Mesenchymal stem cell (in vitro differentiated cells and primary cell): ENCODE data around the gene COX8A. TPM values are rescaled to one million over a fixed set of nuclear protein-coding genes. Genes with fewer than 3 reads are reported as not detected.

Experiments
- DNase-seq: peaks from one replicate; pipeline ENCODE4 v3.0.0-alpha.2; 2013
- H2AFZ ChIP-seq: one replicate; pipeline ENCODE4 v1.6.1; 2013; ENCODE audit warnings: low read depth, mild to moderate bottlenecking, control low read depth, inconsistent platforms, low read length, moderate library complexity
- H2AK5ac ChIP-seq: 2 replicates; pipeline ENCODE4 v1.6.1; 2013; ENCODE audit warnings: low read length, moderate library complexity, mild to moderate bottlenecking, inconsistent platforms; ENCODE audit not compliant: severe bottlenecking
- H2BK120ac ChIP-seq: one replicate; pipeline ENCODE4 v1.6.1; 2013; ENCODE audit warnings: low read depth, mild to moderate bottlenecking, inconsistent platforms, low read length, moderate library complexity
- H2BK12ac ChIP-seq, 2 experiments: one replicate each; pipeline ENCODE4 v1.6.1; 2013; ENCODE audit warnings: inconsistent platforms in 2 of 2, low read length in 2 of 2, mild to moderate bottlenecking in 2 of 2, moderate library complexity in 2 of 2, control low read depth in 1 of 2
- H2BK15ac ChIP-seq: one replicate; pipeline ENCODE4 v1.6.1; 2013; ENCODE audit warnings: mild to moderate bottlenecking, low read depth, inconsistent platforms; ENCODE audit not compliant: poor library complexity, severe bottlenecking
- H2BK5ac ChIP-seq: 2 replicates; pipeline ENCODE4 v1.6.1; 2013; ENCODE audit warnings: low read depth, mild to moderate bottlenecking, low read length, control low read depth, inconsistent platforms; ENCODE audit not compliant: poor library complexity, severe bottlenecking
- H3K14ac ChIP-seq, 2 experiments: one replicate each; pipeline ENCODE4 v1.6.1; 2013; ENCODE audit warnings: inconsistent platforms in 2 of 2, low read length in 2 of 2, control low read depth in 1 of 2, mild to moderate bottlenecking in 1 of 2, moderate library complexity in 1 of 2
- H3K18ac ChIP-seq, 2 experiments: one replicate each; pipeline ENCODE4 v1.6.1; 2013; ENCODE audit warnings: inconsistent platforms in 2 of 2, low read length in 2 of 2, control low read depth in 1 of 2, low read depth in 1 of 2, mild to moderate bottlenecking in 1 of 2
- H3K23ac ChIP-seq, 2 experiments: one replicate each; pipeline ENCODE4 v1.6.1; 2013; ENCODE audit warnings: inconsistent platforms in 2 of 2, low read length in 2 of 2, mild to moderate bottlenecking in 2 of 2, moderate library complexity in 2 of 2, control low read depth in 1 of 2
- H3K27ac ChIP-seq: 2 replicates; pipeline ENCODE4 v1.5.1; 2013; ENCODE audit warnings: mild to moderate bottlenecking, moderate library complexity, low read length, control low read depth, inconsistent platforms; ENCODE audit not compliant: poor library complexity, severe bottlenecking
- H3K27me3 ChIP-seq, 2 experiments: 2 replicates each; pipeline versions ENCODE4 v1.6.1 to v1.7.0; 2013; ENCODE audit warnings: low read length in 2 of 2, mild to moderate bottlenecking in 2 of 2, moderate library complexity in 2 of 2, control low read depth in 1 of 2, inconsistent platforms in 1 of 2; ENCODE audit not compliant: control insufficient read depth in 1 of 2, insufficient read depth in 1 of 2
- H3K36me3 ChIP-seq, 2 experiments: 2 replicates each; pipeline versions ENCODE4 v1.6.1 to v1.7.0; 2013; ENCODE audit warnings: low read length in 2 of 2, control low read depth in 1 of 2, inconsistent platforms in 1 of 2, low read depth in 1 of 2, mild to moderate bottlenecking in 1 of 2; ENCODE audit not compliant: insufficient read depth in 2 of 2, control insufficient read depth in 1 of 2
- H3K4ac ChIP-seq, 2 experiments: one replicate each; pipeline ENCODE4 v1.6.1; 2013; ENCODE audit warnings: inconsistent platforms in 2 of 2, low read length in 2 of 2, mild to moderate bottlenecking in 2 of 2, moderate library complexity in 2 of 2, control low read depth in 1 of 2, low read depth in 1 of 2
- H3K4me1 ChIP-seq: 2 replicates; pipeline ENCODE4 v1.6.1; 2013; ENCODE audit warnings: low read depth, low read length, control low read depth; ENCODE audit not compliant: control insufficient read depth, insufficient read depth
- H3K4me2 ChIP-seq: 2 replicates; pipeline ENCODE4 v1.6.1; 2013; ENCODE audit warnings: low read length, mild to moderate bottlenecking, inconsistent platforms; ENCODE audit not compliant: poor library complexity, severe bottlenecking
- H3K4me3 ChIP-seq, 2 experiments: 2 replicates each; pipeline versions ENCODE4 v1.5.1 to v1.7.0; 2013; ENCODE audit warnings: low read length in 2 of 2, mild to moderate bottlenecking in 2 of 2, control low read depth in 1 of 2, low read depth in 1 of 2; ENCODE audit not compliant: insufficient read depth in 1 of 2
- H3K79me1 ChIP-seq: replicated peaks from 2 replicates; pipeline ENCODE4 v1.6.1; 2013; ENCODE audit warnings: mild to moderate bottlenecking, control low read depth, low read length, inconsistent platforms; ENCODE audit not compliant: poor library complexity, severe bottlenecking
- H3K9ac ChIP-seq: 2 replicates; pipeline ENCODE4 v1.7.0; 2013; ENCODE audit warnings: mild to moderate bottlenecking, low read length, moderate library complexity
- H3K9me3 ChIP-seq: 2 replicates; pipeline ENCODE4 v1.7.0; 2013; ENCODE audit warnings: mild to moderate bottlenecking, low read length; ENCODE audit not compliant: control insufficient read depth
- H4K8ac ChIP-seq: one replicate; pipeline ENCODE4 v1.6.1; 2013; ENCODE audit warnings: inconsistent platforms, mild to moderate bottlenecking, low read length, moderate library complexity
- H4K91ac ChIP-seq: one replicate; pipeline ENCODE4 v1.6.1; 2013; ENCODE audit warnings: mild to moderate bottlenecking, low read length, inconsistent platforms
- WGBS: methylation state at CpG from one replicate; pipeline ENCODE4 v1.1.7; 2013; ENCODE audit warnings: mixed read lengths; 5-methylcytosine and 5-hydroxymethylcytosine counted together
- polyA plus RNA-seq, 2 experiments: library from polyadenylated mRNA; stranded (reverse); fragments of 200-250 nt; gene quantifications; one replicate each; pipeline ENCODE4 v1.2.3, GENCODE V29; 2013

The COX8A gene
- 504 TPM for polyA plus RNA-seq (2013, experiment 1 of 2)
- 497 TPM for polyA plus RNA-seq (2013, experiment 2 of 2)

GRCh38 chr11:63974259-63975143 lies at the start of gene COX8A:
Gene COX8A, plus strand, starts transcription at chr11:63974620. Its CDS starts 61 bp downstream, at chr11:63974681.
- peak; percentile 100 for DNase-seq
- no peak within 1 kb of the TSS for H2BK120ac ChIP-seq
- H2BK12ac ChIP-seq, result peak within 1 kb of the TSS in 1 of 2 experiments; percentile 51
- under 1% methylated on average over 57 of the region's 67 CpGs for WGBS
- peak within 1 kb of the TSS; percentile 98 for H2AFZ ChIP-seq
- H3K27ac ChIP-seq, result peak within 1 kb of the TSS; percentile 69
- H4K8ac ChIP-seq, result peak within 1 kb of the TSS; percentile 98
- peaks cover 13 to 17% of the 10 kb centered on the region in 2 experiments for H3K36me3 ChIP-seq
- H3K4ac ChIP-seq, result peak within 1 kb of the TSS; percentile 62 to 90
- peak within 1 kb of the TSS; percentile 91 to 96 for H3K4me3 ChIP-seq
- H3K14ac ChIP-seq, result peak within 1 kb of the TSS in 1 of 2 experiments; percentile 95
- H2BK15ac ChIP-seq, result peak within 1 kb of the TSS; percentile 87
- peak within 1 kb of the TSS; percentile 31 for H2BK5ac ChIP-seq
- peak within 1 kb of the TSS; percentile 91 to 97 for H3K18ac ChIP-seq
- H3K9me3 ChIP-seq, result no peaks in the 10 kb centered on the region
- peak within 1 kb of the TSS in 1 of 2 experiments; percentile 98 for H3K23ac ChIP-seq
- peak within 1 kb of the TSS; percentile 93 for H4K91ac ChIP-seq
- peak within 1 kb of the TSS; percentile 93 for H3K9ac ChIP-seq
- peaks cover 20% of the 10 kb centered on the region for H3K4me1 ChIP-seq
- H3K4me2 ChIP-seq, result peak within 1 kb of the TSS; percentile 74
- no peak within 1 kb of the TSS for H2AK5ac ChIP-seq
- H3K27me3 ChIP-seq, result no peaks in the 10 kb centered on the region
- peaks cover 4% of the 10 kb centered on the region for H3K79me1 ChIP-seq

DNA sequence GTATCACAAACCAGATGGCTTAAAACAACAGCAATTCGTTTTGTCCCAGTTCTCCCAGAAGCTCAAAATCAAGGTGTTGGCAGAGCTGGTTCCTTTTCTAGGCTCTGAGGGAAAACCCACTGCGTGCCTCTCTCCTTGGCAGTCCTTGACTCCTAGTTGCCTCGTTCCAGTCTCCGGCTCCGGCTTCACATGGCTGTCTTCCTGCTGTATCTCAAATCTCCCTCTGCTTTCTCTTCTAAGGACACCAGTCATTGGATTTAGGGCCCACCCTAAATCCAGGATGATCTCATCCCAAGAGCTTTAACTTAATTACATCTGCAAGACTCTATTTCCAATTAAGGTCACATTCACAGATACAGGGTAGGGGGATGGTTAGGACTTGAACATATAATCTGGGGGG lies 44.8 kb upstream of the COX8A start:
- Histone ChIP-seq H3K4me1 (no peaks in the 10 kb centered on the region), H3K4me3 (no peak overlapping the region), H2BK5ac (no peak overlapping the region), H2BK15ac (no peak overlapping the region), H2AFZ (no peak overlapping the region), H3K4me2 (no peak overlapping the region), H2BK120ac (no peak overlapping the region), H3K27me3 (peaks cover 14 to 22% of the 10 kb centered on the region in 2 experiments), H3K27ac (no peak overlapping the region), H3K14ac (no peak overlapping the region), H2AK5ac (no peak overlapping the region), H2BK12ac (no peak overlapping the region), H4K8ac (no peak overlapping the region), H3K4ac (no peak overlapping the region), H3K79me1 (no peaks in the 10 kb centered on the region), H3K23ac (no peak overlapping the region), H3K9me3 (no peaks in the 10 kb centered on the region), H3K9ac (no peak overlapping the region), H3K36me3 (no peaks in the 10 kb centered on the region), H4K91ac (no peak overlapping the region), H3K18ac (no peak overlapping the region)
- no peak for DNase-seq
- WGBS, result 87% methylated on average over 5 of the region's 5 CpGs

- Histone ChIP-seq H3K27me3 (peaks cover 9 to 18% of the 10 kb centered on the region in 2 experiments), H2AFZ (no peak overlapping the region), H2BK15ac (no peak overlapping the region), H3K79me1 (no peaks in the 10 kb centered on the region), H3K9ac (no peak overlapping the region), H3K4me2 (no peak overlapping the region), H2AK5ac (no peak overlapping the region), H4K91ac (no peak overlapping the region), H3K36me3 (no peaks in the 10 kb centered on the region), H3K18ac (no peak overlapping the region), H4K8ac (no peak overlapping the region), H2BK12ac (no peak overlapping the region), H2BK120ac (no peak overlapping the region), H3K4me1 (no peaks in the 10 kb centered on the region), H3K23ac (no peak overlapping the region), H3K14ac (no peak overlapping the region), H3K27ac (no peak overlapping the region), H3K9me3 (no peaks in the 10 kb centered on the region), H2BK5ac (no peak overlapping the region), H3K4ac (no peak overlapping the region), H3K4me3 (no peak overlapping the region)
- 75% methylated on average over 5 of the region's 6 CpGs for WGBS
- no peak for DNase-seq
These were observed 43.4 kb upstream of the COX8A start for GRCh38 chr11:63931045-63931444.

DNA sequence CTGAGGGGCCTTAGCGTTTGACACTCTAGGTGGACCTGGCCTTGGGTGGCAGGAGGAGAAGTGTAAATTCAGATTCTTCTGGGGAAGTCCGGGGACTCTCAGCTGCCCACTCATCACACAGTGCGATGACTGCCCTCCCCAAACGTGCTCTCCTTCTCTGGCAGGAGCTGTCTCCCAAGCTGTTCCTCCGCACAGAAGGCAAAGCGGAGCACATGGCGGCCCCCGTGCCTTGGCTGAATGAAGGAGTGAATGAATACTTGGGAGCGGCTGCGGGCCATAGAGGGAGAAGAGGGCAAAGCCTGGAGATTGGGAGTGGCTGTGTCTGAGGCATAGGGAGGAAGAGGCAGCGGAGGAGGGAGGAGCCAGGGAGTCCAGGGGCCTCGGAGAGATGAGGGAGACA lies 42.5 kb upstream of the COX8A start:
- H2BK12ac ChIP-seq, result no peak overlapping the region
- no peak overlapping the region for H3K27ac ChIP-seq
- 87% methylated on average over 12 of the region's 12 CpGs for WGBS
- H2BK15ac ChIP-seq, result no peak overlapping the region
- H2AFZ ChIP-seq, result no peak overlapping the region
- no peaks in the 10 kb centered on the region for H3K9me3 ChIP-seq
- no peaks in the 10 kb centered on the region for H3K79me1 ChIP-seq
- H3K4ac ChIP-seq, result no peak overlapping the region
- no peak for DNase-seq
- H3K4me1 ChIP-seq, result no peaks in the 10 kb centered on the region
- peaks cover 9 to 17% of the 10 kb centered on the region in 2 experiments for H3K27me3 ChIP-seq
- H3K9ac ChIP-seq, result no peak overlapping the region
- H4K8ac ChIP-seq, result no peak overlapping the region
- no peak overlapping the region for H3K23ac ChIP-seq
- no peak overlapping the region for H2BK5ac ChIP-seq
- H2AK5ac ChIP-seq, result no peak overlapping the region
- no peak overlapping the region for H3K4me2 ChIP-seq
- no peak overlapping the region for H4K91ac ChIP-seq
- no peak overlapping the region for H3K18ac ChIP-seq
- H3K14ac ChIP-seq, result no peak overlapping the region
- H3K36me3 ChIP-seq, result no peaks in the 10 kb centered on the region
- H2BK120ac ChIP-seq, result no peak overlapping the region
- H3K4me3 ChIP-seq, result no peak overlapping the region
